Ovary (tissue), 9 donors: ENCODE data around the gene CCDC198. TPM values are rescaled to one million over a fixed set of nuclear protein-coding genes. Genes with fewer than 3 reads are reported as not detected.

ENCODE experiments used
- DNase-seq, 5 donors: peaks; one replicate each; pipeline ENCODE4 v3.0.0-alpha.2; 2019 to 2020
- H3K27ac ChIP-seq, 2 donors: fragments of 200-600 bp; one replicate each; pipeline versions ENCODE4 v1.5.1 to v1.8.0; 2019 to 2022
- H3K27me3 ChIP-seq: fragments of 200-600 bp; one replicate; pipeline ENCODE4 v1.8.0; 2022
- H3K36me3 ChIP-seq: fragments of 200-600 bp; sonication (generic); one replicate; pipeline ENCODE4 v1.5.1; 2019
- H3K4me1 ChIP-seq: one replicate; pipeline ENCODE4 v1.8.1; 2013; ENCODE audit warnings: mild to moderate bottlenecking, moderate library complexity; ENCODE audit not compliant: insufficient read depth
- H3K4me3 ChIP-seq: fragments of 200-600 bp; sonication (generic); one replicate; pipeline ENCODE4 v1.5.1; 2017
- H3K9me3 ChIP-seq, 2 donors: fragments of 200-600 bp in 1 of 2; sonication (generic) in 1 of 2; one replicate each; pipeline versions ENCODE4 v1.5.1 to v1.8.1; 2013 to 2019; ENCODE audit warnings: mild to moderate bottlenecking in 1 of 2, moderate library complexity in 1 of 2
- CTCF ChIP-seq, 3 donors: fragments of 450-650 bp in 2 of 3; fragments of 200-600 bp in 1 of 3; IDR thresholded peaks; one replicate each; pipeline versions ENCODE4 v1.5.1 to v1.8.0; 2016 to 2022; ENCODE audit warnings: antibody characterized with exemption in 3 of 3, mild to moderate bottlenecking in 1 of 3
- EP300 ChIP-seq: sonication (generic); formaldehyde crosslinking; IDR thresholded peaks from one replicate; pipeline ENCODE4 v1.6.1; 2017; ENCODE audit warnings: antibody characterized with exemption
- POLR2A ChIP-seq: fragments of 450-650 bp; IDR thresholded peaks from one replicate; pipeline ENCODE4 v1.6.1; 2017; ENCODE audit warnings: antibody characterized with exemption, mild to moderate bottlenecking, moderate library complexity
- WGBS, 3 donors: extraction: QIAGEN DNeasy Blood & Tissue Kit in 1 of 3; methylation state at CpG; one replicate each; pipeline versions ENCODE4 v1.1.5 to v1.1.7; 2013 to 2017; 5-methylcytosine and 5-hydroxymethylcytosine counted together
- intact Hi-C, 4 donors: fragments of 100-400 bp; cut with DNase I; formaldehyde crosslinking; loops; one replicate each; pipeline versions ENCODE4 v1.11.0 to v1.15.1; 2022 to 2023
- polyA plus RNA-seq, 2 donors: library from polyadenylated mRNA; stranded (reverse); fragments of 200-250 nt in 1 of 2; fragments of 350-450 nt in 1 of 2; fragmentation: Illumina TruSeq in 1 of 2; extraction: RNeasy Lipid Tissue Mini Kit (QIAGEN cat#74804) in 1 of 2; gene quantifications; one replicate each; pipeline ENCODE4 v1.2.3, GENCODE V29; 2013 to 2014
- total RNA-seq, 7 donors: library from RNA; depleted of rRNA in 2 of 7; stranded (reverse); fragments of >200 nt in 2 of 7; fragmentation: NEBNext Ultra II Directional in 3 of 7; extraction: Animal tissue kit (Norgen Biotek cat#: 25700) in 3 of 7; gene quantifications; one replicate each; pipeline versions ENCODE4 v1.1.0 to v1.2.4, GENCODE V29; 2016 to 2023
- donor health status: DM: no; HTN: no; CAD: no; lungs with moderate emphysema.
- donor health status: DM: no; HTN: no; CAD: no.
- donor health status: Bipolar disorder and iron deficiency.
- donor health status: DM: yes; HTN: yes; CAD: no.
- donor health status: DM: no; HTN: no; CAD: no.
- donor health status: DM: yes; HTN: yes; CAD: no.

CCDC198 gene
- total and polyA plus RNA-seq, 9 donors, result 0.05 to 12.3 (median 1.3) TPM; not detected in 4

GRCh38 chr14:57512220-57512619, 18.6 kb upstream of the CCDC198 start:
- H3K9me3 ChIP-seq, result no peaks in the 10 kb centered on the region
- H3K4me3 ChIP-seq, result no peak overlapping the region
- H3K27ac ChIP-seq, result no peak overlapping the region
- 14 to 22% (median 17%) methylated on average over 3 of the region's 3 CpGs for WGBS, 3 donors
- DNase-seq, result no peak
- H3K27me3 ChIP-seq, result no peaks in the 10 kb centered on the region
- intact Hi-C loops, result no loop called here
- no peaks in the 10 kb centered on the region for H3K36me3 ChIP-seq
- H3K4me1 ChIP-seq, result no peaks in the 10 kb centered on the region
- no peak for TF ChIP-seq CTCF (IDR thresholded peaks at IDR 0.05)
- no peak for TF ChIP-seq POLR2A
- no peak for TF ChIP-seq EP300

GRCh38 chr14:57508756-57509155, 15.1 kb upstream of the CCDC198 start:
- H3K4me1 ChIP-seq, result no peaks in the 10 kb centered on the region
- H3K9me3 ChIP-seq, result no peaks in the 10 kb centered on the region
- TF ChIP-seq CTCF (IDR thresholded peaks at IDR 0.05), result no peak
- TF ChIP-seq EP300, result no peak
- TF ChIP-seq POLR2A, result no peak
- intact Hi-C loops, result no loop called here
- no peak overlapping the region for H3K27ac ChIP-seq
- no peaks in the 10 kb centered on the region for H3K36me3 ChIP-seq
- 78 to 87% (median 82%) methylated on average over 2 of the region's 2 CpGs for WGBS, 3 donors
- H3K27me3 ChIP-seq, result no peaks in the 10 kb centered on the region
- DNase-seq, result no peak
- H3K4me3 ChIP-seq, result no peak overlapping the region

- DNase-seq, result peak in 4 of 5 donors; percentile 42 to 67 (median 50)
- H3K4me3 ChIP-seq, result no peak overlapping the region
- no peak overlapping the region for H3K27ac ChIP-seq
- H3K36me3 ChIP-seq, result no peaks in the 10 kb centered on the region
- H3K9me3 ChIP-seq, result no peaks in the 10 kb centered on the region
- intact Hi-C loops, result no loop called here
- no peaks in the 10 kb centered on the region for H3K27me3 ChIP-seq
- TF ChIP-seq POLR2A (no peak), EP300 (no peak), CTCF (IDR thresholded peaks at IDR 0.05) (no peak)
- 62 to 66% (median 64%) methylated on average over 8 of the region's 8 CpGs for WGBS, 3 donors
- H3K4me1 ChIP-seq, result no peaks in the 10 kb centered on the region
These were observed 9.1 kb upstream of the CCDC198 start for GRCh38 chr14:57502586-57503254.

GRCh38 chr14:57501039-57501557, 7.4 kb upstream of the CCDC198 start:
- H3K36me3 ChIP-seq, result no peaks in the 10 kb centered on the region
- intact Hi-C loops, result no loop called here
- H3K27me3 ChIP-seq, result no peaks in the 10 kb centered on the region
- no peak overlapping the region for H3K27ac ChIP-seq
- TF ChIP-seq CTCF (IDR thresholded peaks at IDR 0.05) (no peak), POLR2A (no peak), EP300 (no peak)
- DNase-seq, result no peak
- WGBS, 3 donors, result 43 to 72% (median 59%) methylated on average over 2 of the region's 2 CpGs
- H3K4me1 ChIP-seq, result no peaks in the 10 kb centered on the region
- H3K9me3 ChIP-seq, result no peaks in the 10 kb centered on the region
- H3K4me3 ChIP-seq, result no peak overlapping the region
